Left ventricle myocardium inferior (tissue), 1 donor: ENCODE results near the gene SLC25A18. TPM values are rescaled to one million over a fixed set of nuclear protein-coding genes. Genes with fewer than 3 reads are reported as not detected.
A peak's percentile ranks its signal among the peaks of the same experiment; 100 is the strongest.
"Not testable (repeated sequence)": the region's sequence is repeated elsewhere in the genome, so short reads cannot be mapped to it uniquely, and the experiment has no call there.

ENCODE experiments used
- DNase-seq: peaks from one replicate; pipeline ENCODE4 v3.0.0-alpha.2; 2020
- H3K27ac ChIP-seq: fragments of 200-600 bp; replicated peaks from 2 replicates; pipeline ENCODE4 v1.8.0; 2021
- H3K27me3 ChIP-seq: fragments of 200-600 bp; 2 replicates; pipeline ENCODE4 v1.8.0; 2021; ENCODE audit warnings: low read depth
- H3K36me3 ChIP-seq: fragments of 200-600 bp; 2 replicates; pipeline ENCODE4 v1.8.0; 2021
- H3K4me1 ChIP-seq: fragments of 200-600 bp; 2 replicates; pipeline ENCODE4 v1.8.0; 2021
- H3K4me3 ChIP-seq: fragments of 200-600 bp; 2 replicates; pipeline ENCODE4 v1.8.0; 2021; ENCODE audit warnings: mild to moderate bottlenecking, moderate library complexity
- H3K9me3 ChIP-seq: fragments of 200-600 bp; replicated peaks from 2 replicates; pipeline ENCODE4 v1.8.0; 2021
- CTCF ChIP-seq: fragments of 200-600 bp; IDR thresholded peaks from 2 replicates; pipeline ENCODE4 v1.8.0; 2021; ENCODE audit warnings: antibody characterized with exemption, mild to moderate bottlenecking, borderline replicate concordance
- intact Hi-C: fragments of 100-400 bp; cut with micrococcal nuclease; formaldehyde crosslinking; loops from one replicate; pipeline ENCODE4 v1.11.0; 2022
- total RNA-seq: library from RNA; stranded (reverse); fragmentation: NEBNext Ultra II Directional; extraction: Animal tissue kit (Norgen Biotek cat#: 25700); gene quantifications from one replicate; pipeline ENCODE4 v1.2.1, GENCODE V29; 2021
- donor health status: DM: no; HTN: yes; CAD: no; lungs with severe emphysema.

SLC25A18 gene
- total RNA-seq, 1 donor from 2014 or later, result 2.7 TPM

GRCh38 chr22:17633998-17634323, 70.7 kb downstream of the SLC25A18 start:
- no peak overlapping the region for H3K4me3 ChIP-seq
- H3K27me3 ChIP-seq, result no peaks in the 10 kb centered on the region
- no peaks in the 10 kb centered on the region for H3K9me3 ChIP-seq
- H3K36me3 ChIP-seq, result no peaks in the 10 kb centered on the region
- H3K4me1 ChIP-seq, result peaks cover 24% of the 10 kb centered on the region
- no peak for DNase-seq
- no peak for TF ChIP-seq CTCF
- no peak overlapping the region for H3K27ac ChIP-seq
- intact Hi-C loops, result loop anchor here (10.0 kb wide), 1 partner anchor 59 kb away; no protein-coding TSS in a partner anchor

GRCh38 chr22:17634696-17635095, 71.4 kb downstream of the SLC25A18 start:
- Histone ChIP-seq H3K4me3 (no peak overlapping the region), H3K36me3 (no peaks in the 10 kb centered on the region), H3K27me3 (no peaks in the 10 kb centered on the region), H3K27ac (no peak overlapping the region), H3K9me3 (no peaks in the 10 kb centered on the region), H3K4me1 (peaks cover 24% of the 10 kb centered on the region)
- intact Hi-C loops, result loop anchor here (10.0 kb wide), 1 partner anchor 60 kb away; no protein-coding TSS in a partner anchor
- no peak for TF ChIP-seq CTCF
- DNase-seq, result no peak

- H3K9me3 ChIP-seq, H3K36me3 ChIP-seq, H3K27me3 ChIP-seq, H3K4me3 ChIP-seq, DNase-seq: not testable (repeated sequence)
- intact Hi-C loops, result loop anchor here (10.0 kb wide), 1 partner anchor 62 kb away; no protein-coding TSS in a partner anchor
- Histone ChIP-seq H3K27ac (peak overlapping the region; percentile 99), H3K4me1 (peaks cover 33% of the 10 kb centered on the region)
Measured at GRCh38 chr22:17636850-17637249, 73.6 kb downstream of the SLC25A18 start.

GRCh38 chr22:17637490-17638181, 74.3 kb downstream of the SLC25A18 start:
- H3K4me1 ChIP-seq, result peaks cover 33% of the 10 kb centered on the region
- H3K4me3 ChIP-seq, result peak overlapping the region; percentile 93
- H3K9me3 ChIP-seq, result no peaks in the 10 kb centered on the region
- no peak for DNase-seq
- intact Hi-C loops, result loop anchor here (10.0 kb wide), 1 partner anchor 63 kb away; no protein-coding TSS in a partner anchor
- peak overlapping the region; percentile 99 for H3K27ac ChIP-seq
- no peak for TF ChIP-seq CTCF
- H3K27me3 ChIP-seq, result no peaks in the 10 kb centered on the region
- no peaks in the 10 kb centered on the region for H3K36me3 ChIP-seq

- Histone ChIP-seq H3K36me3 (no peaks in the 10 kb centered on the region), H3K4me1 (peaks cover 33% of the 10 kb centered on the region), H3K4me3 (peak overlapping the region; percentile 93), H3K9me3 (no peaks in the 10 kb centered on the region), H3K27me3 (no peaks in the 10 kb centered on the region), H3K27ac (peak overlapping the region; percentile 99)
- TF ChIP-seq CTCF, result no peak
- intact Hi-C loops, result loop anchor here (10.0 kb wide), 1 partner anchor 63 kb away; no protein-coding TSS in a partner anchor
- no peak for DNase-seq
Measured at GRCh38 chr22:17638182-17638431, 74.8 kb downstream of the SLC25A18 start.

GRCh38 chr22:17638432-17639246, 75.3 kb downstream of the SLC25A18 start, which contains the start of gene BCL2L13:
TSS of gene BCL2L13 (plus strand) at chr22:17638757. CDS start at chr22:17655712, 16,955 bp downstream.
- H3K4me3 ChIP-seq, result peak within 1 kb of the TSS; percentile 93
- peak within 1 kb of the TSS; percentile 99 for H3K27ac ChIP-seq
- no peaks in the 10 kb centered on the region for H3K36me3 ChIP-seq
- H3K4me1 ChIP-seq, result peaks cover 33% of the 10 kb centered on the region
- peak; percentile 92 for DNase-seq
- intact Hi-C loops, result loop anchor here (10.0 kb wide), 1 partner anchor 64 kb away; no protein-coding TSS in a partner anchor
- H3K9me3 ChIP-seq, result no peaks in the 10 kb centered on the region
- TF ChIP-seq CTCF, result no peak
- H3K27me3 ChIP-seq, result no peaks in the 10 kb centered on the region
